Measurements from ENCODE around the gene XYLT1.

XYLT1 gene

DNA sequence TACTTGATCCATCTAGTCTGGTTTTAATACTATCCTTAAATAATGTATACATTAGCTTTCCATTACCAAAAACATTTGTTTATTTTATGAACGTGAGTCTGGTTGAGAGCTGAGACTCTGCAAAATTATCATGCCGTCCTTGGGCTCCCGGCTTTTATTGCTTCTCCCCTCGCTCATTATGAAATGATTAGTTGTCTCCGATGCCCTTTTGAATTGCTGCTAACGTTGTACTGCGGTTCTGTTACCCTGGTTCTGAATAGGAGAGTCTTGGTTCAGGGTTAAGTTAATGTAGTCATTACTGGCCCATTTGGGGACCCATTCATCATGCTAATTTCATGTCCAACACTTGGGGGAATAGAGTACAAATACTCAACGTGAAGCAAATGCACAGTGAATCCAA lies 12.8 kb downstream of the XYLT1 start:
- no peak overlapping the region for H2AFZ ChIP-seq (ENCODE audit: low read length, unreplicated experiment)
- peaks cover 7% of the 10 kb centered on the region; the same call in 1 of the 2 replicates for H3K36me3 ChIP-seq (ENCODE audit: insufficient read depth, low read length)
- H3K27me3 ChIP-seq (ENCODE audit: insufficient read depth, low read length) = no peaks in the 10 kb centered on the region
- H3K4me3 ChIP-seq (ENCODE audit: low read depth, low read length) = no peak overlapping the region
- H3K79me2 ChIP-seq (ENCODE audit: control insufficient read depth, insufficient read depth, low read length, unreplicated experiment) = peaks cover 67% of the 10 kb centered on the region
- H3K27ac ChIP-seq (ENCODE audit: low read depth, low read length) = no peak overlapping the region
- H3K4me1 ChIP-seq (ENCODE audit: control insufficient read depth, insufficient read depth, low read length, unreplicated experiment) = peaks cover 8% of the 10 kb centered on the region

DNA sequence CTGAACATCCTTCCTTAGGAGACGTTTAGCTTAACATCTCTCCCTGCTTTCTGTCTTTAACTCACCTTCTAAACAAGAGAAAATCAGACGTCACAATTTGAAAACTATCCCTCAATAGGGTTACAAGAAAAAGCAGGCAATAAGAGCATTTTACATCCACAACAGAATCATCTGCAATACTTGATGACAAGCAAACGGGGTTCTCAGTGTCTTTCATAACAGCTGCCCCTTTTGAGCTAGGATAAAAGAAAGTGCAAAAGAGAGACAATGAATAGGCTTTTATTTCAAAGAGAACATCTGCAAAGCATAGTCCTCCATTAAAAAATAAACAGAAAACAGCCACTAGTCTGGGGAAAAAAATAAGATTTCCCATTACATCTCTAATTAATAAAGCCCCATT lies 13.2 kb downstream of the XYLT1 start:
- peaks cover 8% of the 10 kb centered on the region for H3K4me1 ChIP-seq (ENCODE audit: control insufficient read depth, insufficient read depth, low read length, unreplicated experiment)
- peaks cover 7% of the 10 kb centered on the region; the same call in 1 of the 2 replicates for H3K36me3 ChIP-seq (ENCODE audit: insufficient read depth, low read length)
- no peak overlapping the region for H3K27ac ChIP-seq (ENCODE audit: low read depth, low read length)
- H3K27me3 ChIP-seq (ENCODE audit: insufficient read depth, low read length) = no peaks in the 10 kb centered on the region
- H3K4me3 ChIP-seq (ENCODE audit: low read depth, low read length) = no peak overlapping the region
- peaks cover 65% of the 10 kb centered on the region for H3K79me2 ChIP-seq (ENCODE audit: control insufficient read depth, insufficient read depth, low read length, unreplicated experiment)
- H2AFZ ChIP-seq (ENCODE audit: low read length, unreplicated experiment) = no peak overlapping the region

- Histone ChIP-seq H3K79me2 (ENCODE audit: control insufficient read depth, insufficient read depth, low read length, unreplicated experiment) (peaks cover 47% of the 10 kb centered on the region), H2AFZ (ENCODE audit: low read length, unreplicated experiment) (no peak overlapping the region), H3K4me1 (ENCODE audit: control insufficient read depth, insufficient read depth, low read length, unreplicated experiment) (no peaks in the 10 kb centered on the region), H3K36me3 (ENCODE audit: insufficient read depth, low read length) (no peaks in the 10 kb centered on the region), H3K4me3 (ENCODE audit: low read depth, low read length) (no peak overlapping the region), H3K27me3 (ENCODE audit: insufficient read depth, low read length) (no peaks in the 10 kb centered on the region), H3K27ac (ENCODE audit: low read depth, low read length) (no peak overlapping the region)
Observed at GRCh38 chr16:17454162-17454730, 16.5 kb downstream of the XYLT1 start.

- H3K79me2 ChIP-seq (ENCODE audit: control insufficient read depth, insufficient read depth, low read length, unreplicated experiment) = peaks cover 44% of the 10 kb centered on the region
- H3K36me3 ChIP-seq (ENCODE audit: insufficient read depth, low read length) = no peaks in the 10 kb centered on the region
- no peak overlapping the region for H2AFZ ChIP-seq (ENCODE audit: low read length, unreplicated experiment)
- H3K4me3 ChIP-seq (ENCODE audit: low read depth, low read length) = no peak overlapping the region
- H3K27me3 ChIP-seq (ENCODE audit: insufficient read depth, low read length) = no peaks in the 10 kb centered on the region
- H3K4me1 ChIP-seq (ENCODE audit: control insufficient read depth, insufficient read depth, low read length, unreplicated experiment) = no peaks in the 10 kb centered on the region
- no peak overlapping the region for H3K27ac ChIP-seq (ENCODE audit: low read depth, low read length)
Observed at GRCh38 chr16:17453364-17454038, 17.3 kb downstream of the XYLT1 start.

- Histone ChIP-seq H3K4me1 (ENCODE audit: control insufficient read depth, insufficient read depth, low read length, unreplicated experiment) (no peaks in the 10 kb centered on the region), H3K4me3 (ENCODE audit: low read depth, low read length) (no peak overlapping the region), H3K27ac (ENCODE audit: low read depth, low read length) (no peak overlapping the region), H3K36me3 (ENCODE audit: insufficient read depth, low read length) (no peaks in the 10 kb centered on the region), H3K27me3 (ENCODE audit: insufficient read depth, low read length) (no peaks in the 10 kb centered on the region), H3K79me2 (ENCODE audit: control insufficient read depth, insufficient read depth, low read length, unreplicated experiment) (peaks cover 38% of the 10 kb centered on the region), H2AFZ (ENCODE audit: low read length, unreplicated experiment) (no peak overlapping the region)
Observed at GRCh38 chr16:17452922-17453321, 17.8 kb downstream of the XYLT1 start.

DNA sequence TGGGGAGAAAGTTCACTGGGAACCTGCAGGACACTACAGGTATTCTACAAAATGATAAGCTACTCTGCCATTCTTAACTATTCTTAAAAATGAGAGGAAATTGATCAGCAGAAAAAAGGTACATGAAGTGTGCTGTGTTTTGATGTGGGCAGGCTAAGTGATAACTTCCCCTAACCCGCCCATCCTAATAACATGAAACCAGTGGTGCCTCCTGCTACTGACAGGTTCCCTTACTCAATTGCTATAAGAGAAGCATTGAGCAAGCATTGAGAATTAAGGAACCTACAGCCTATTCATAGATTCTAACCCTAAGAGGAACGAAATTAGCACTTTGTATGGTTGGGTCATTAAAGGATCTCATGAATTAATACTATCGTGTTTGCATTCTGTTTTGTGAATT lies 18.9 kb downstream of the XYLT1 start:
- H3K4me3 ChIP-seq (ENCODE audit: low read depth, low read length) = no peak overlapping the region
- no peak overlapping the region for H3K27ac ChIP-seq (ENCODE audit: low read depth, low read length)
- H3K27me3 ChIP-seq (ENCODE audit: insufficient read depth, low read length) = no peaks in the 10 kb centered on the region
- no peaks in the 10 kb centered on the region for H3K4me1 ChIP-seq (ENCODE audit: control insufficient read depth, insufficient read depth, low read length, unreplicated experiment)
- no peak overlapping the region for H2AFZ ChIP-seq (ENCODE audit: low read length, unreplicated experiment)
- H3K36me3 ChIP-seq (ENCODE audit: insufficient read depth, low read length) = no peaks in the 10 kb centered on the region
- peaks cover 36% of the 10 kb centered on the region for H3K79me2 ChIP-seq (ENCODE audit: control insufficient read depth, insufficient read depth, low read length, unreplicated experiment)

- Histone ChIP-seq H3K27ac (ENCODE audit: low read depth, low read length) (no peak overlapping the region), H3K79me2 (ENCODE audit: control insufficient read depth, insufficient read depth, low read length, unreplicated experiment) (peaks cover 32% of the 10 kb centered on the region)
Observed at GRCh38 chr16:17450291-17450690, 20.5 kb downstream of the XYLT1 start.

GRCh38 chr16:17448640-17449638 lies 21.8 kb downstream of the XYLT1 start:
- Histone ChIP-seq H3K27me3 (ENCODE audit: insufficient read depth, low read length) (no peaks in the 10 kb centered on the region), H3K36me3 (ENCODE audit: insufficient read depth, low read length) (no peaks in the 10 kb centered on the region), H3K4me1 (ENCODE audit: control insufficient read depth, insufficient read depth, low read length, unreplicated experiment) (no peaks in the 10 kb centered on the region), H3K79me2 (ENCODE audit: control insufficient read depth, insufficient read depth, low read length, unreplicated experiment) (peaks cover 30% of the 10 kb centered on the region), H3K27ac (ENCODE audit: low read depth, low read length) (no peak overlapping the region), H2AFZ (ENCODE audit: low read length, unreplicated experiment) (no peak overlapping the region), H3K4me3 (ENCODE audit: low read depth, low read length) (no peak overlapping the region)

More at GRCh38 chr16:17450291-17450690, 20.5 kb downstream of the XYLT1 start:
- H3K36me3 ChIP-seq (ENCODE audit: insufficient read depth, low read length) = no peaks in the 10 kb centered on the region
- no peak overlapping the region for H2AFZ ChIP-seq (ENCODE audit: low read length, unreplicated experiment)
- no peaks in the 10 kb centered on the region for H3K27me3 ChIP-seq (ENCODE audit: insufficient read depth, low read length)
- no peak overlapping the region for H3K4me3 ChIP-seq (ENCODE audit: low read depth, low read length)
- H3K4me1 ChIP-seq (ENCODE audit: control insufficient read depth, insufficient read depth, low read length, unreplicated experiment) = no peaks in the 10 kb centered on the region

DNA sequence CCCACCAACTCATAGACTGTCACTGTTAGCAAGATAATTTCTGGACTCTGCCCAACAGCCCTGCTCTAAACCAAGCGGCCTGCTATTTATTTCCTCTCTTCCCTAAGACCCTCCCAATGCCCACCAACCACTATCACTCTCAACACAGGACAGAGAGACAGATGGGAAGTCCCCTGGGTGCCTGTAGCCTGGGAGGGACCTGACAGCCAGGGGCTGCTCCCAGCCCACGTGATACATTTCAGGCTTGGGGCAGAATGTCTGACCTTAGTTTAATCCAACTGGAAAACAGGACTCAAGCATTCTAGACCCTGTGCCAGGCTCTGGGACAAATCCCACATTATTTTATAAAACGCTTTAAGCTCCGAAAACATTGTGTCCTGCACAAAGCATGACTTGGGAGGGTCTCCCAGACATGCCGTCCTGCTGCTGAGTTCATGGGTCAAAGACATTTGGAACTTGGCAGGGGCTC lies 23.6 kb downstream of the XYLT1 start:
- H3K4me3 ChIP-seq (ENCODE audit: low read depth, low read length) = no peak overlapping the region
- H3K79me2 ChIP-seq (ENCODE audit: control insufficient read depth, insufficient read depth, low read length, unreplicated experiment) = peaks cover 22% of the 10 kb centered on the region
- H2AFZ ChIP-seq (ENCODE audit: low read length, unreplicated experiment) = no peak overlapping the region
- H3K36me3 ChIP-seq (ENCODE audit: insufficient read depth, low read length) = no peaks in the 10 kb centered on the region
- H3K27me3 ChIP-seq (ENCODE audit: insufficient read depth, low read length) = no peaks in the 10 kb centered on the region
- no peak overlapping the region for H3K27ac ChIP-seq (ENCODE audit: low read depth, low read length)
- no peaks in the 10 kb centered on the region for H3K4me1 ChIP-seq (ENCODE audit: control insufficient read depth, insufficient read depth, low read length, unreplicated experiment)

DNA sequence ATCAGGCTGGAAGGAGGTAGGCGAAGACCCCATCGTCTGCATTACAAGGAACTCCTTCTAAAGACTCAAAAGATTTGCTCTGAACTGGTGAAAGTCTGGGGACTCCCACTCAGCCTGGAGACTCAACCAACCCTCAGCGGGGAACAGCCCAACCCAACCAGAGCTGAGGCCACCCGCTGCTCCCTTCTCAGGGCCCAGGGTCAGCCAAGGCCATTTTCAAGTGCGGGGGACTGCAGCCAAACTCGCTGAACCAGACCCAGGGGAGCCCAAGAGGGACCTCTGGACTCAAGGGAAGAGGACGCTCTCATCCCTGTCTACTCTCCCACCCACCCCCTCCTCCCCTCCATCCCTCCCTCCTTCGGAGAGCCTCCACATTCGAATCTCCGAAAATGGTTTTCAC lies 24.1 kb downstream of the XYLT1 start:
- H3K36me3 ChIP-seq (ENCODE audit: insufficient read depth, low read length) = no peaks in the 10 kb centered on the region
- no peak overlapping the region for H3K4me3 ChIP-seq (ENCODE audit: low read depth, low read length)
- peaks cover 19% of the 10 kb centered on the region for H3K79me2 ChIP-seq (ENCODE audit: control insufficient read depth, insufficient read depth, low read length, unreplicated experiment)
- no peak overlapping the region for H2AFZ ChIP-seq (ENCODE audit: low read length, unreplicated experiment)
- no peaks in the 10 kb centered on the region for H3K27me3 ChIP-seq (ENCODE audit: insufficient read depth, low read length)
- H3K4me1 ChIP-seq (ENCODE audit: control insufficient read depth, insufficient read depth, low read length, unreplicated experiment) = no peaks in the 10 kb centered on the region
- H3K27ac ChIP-seq (ENCODE audit: low read depth, low read length) = no peak overlapping the region

Measured in ACC112 (cell line).